K562 (cell line): ENCODE data around the gene MEF2B. TPM values are rescaled to one million over a fixed set of nuclear protein-coding genes. Genes with fewer than 3 reads are reported as not detected.

Source experiments
- CREM ChIP-seq: IDR thresholded peaks from 2 replicates; pipeline ENCODE4 v1.6.1; 2014; ENCODE audit warnings: antibody characterized with exemption, low read depth
- GABPB2 ChIP-seq: fragments of 250-450 bp; sonication (Bioruptor Pico); conservative IDR thresholded peaks from 2 replicates; pipeline ENCODE4 v1.5.1; 2021; ENCODE audit warnings: mild to moderate bottlenecking
- KLF10 ChIP-seq: fragments of 250-450 bp; sonication (Bioruptor Pico); IDR thresholded peaks from 2 replicates; pipeline ENCODE4 v1.6.1; 2021; ENCODE audit warnings: matching md5 sums
- NFE2L1 ChIP-seq: fragments of 450-650 bp; IDR thresholded peaks from 2 replicates; pipeline ENCODE4 v1.6.1; 2016; ENCODE audit warnings: missing genetic modification characterization, low read depth, mild to moderate bottlenecking, missing compliant biosample characterization, moderate library complexity, borderline replicate concordance
- NFIX ChIP-seq: fragments of 250-450 bp; sonication (Bioruptor Pico); IDR thresholded peaks from 2 replicates; pipeline ENCODE4 v1.4.0; 2020; ENCODE audit warnings: low read depth, mild to moderate bottlenecking, moderate library complexity
- POLR2G ChIP-seq: fragments of 200-400 bp; formaldehyde crosslinking; IDR thresholded peaks from 2 replicates; pipeline ENCODE4 v1.6.1; 2017; ENCODE audit warnings: low read depth, mild to moderate bottlenecking, antibody characterized with exemption, low read length, moderate library complexity
- TCF3 ChIP-seq: sonication (generic); formaldehyde crosslinking; IDR thresholded peaks from 2 replicates; pipeline ENCODE4 v1.4.0; 2020; ENCODE audit warnings: mild to moderate bottlenecking, missing genetic modification reagents
- ZZZ3 ChIP-seq: fragments of 450-650 bp; IDR thresholded peaks from 2 replicates; pipeline ENCODE4 v1.6.1; 2016; ENCODE audit warnings: antibody characterized with exemption, mild to moderate bottlenecking, moderate library complexity
- polyA plus RNA-seq, 8 experiments: library from polyadenylated mRNA; depleted of rRNA in 4 of 8; stranded (reverse) in 5 of 8; unstranded in 3 of 8; fragments of >200 nt; fragmentation: Nextera tagmentation in 2 of 8; fragmentation: Illumina TruSeq in 1 of 8; extraction: Ambion mirVana in 2 of 8; extraction: Trizol in 1 of 8; gene quantifications; 2 replicates each; pipeline versions ENCODE4 v1.2.1 to v1.2.3, GENCODE V29; 2011 to 2014; ENCODE audit warnings: inconsistent platforms in 1 of 8, missing spikeins in 1 of 8
- total RNA-seq, 7 experiments: library from RNA; depleted of rRNA in 6 of 7; stranded (reverse); fragments of >200 nt in 6 of 7; fragmentation: Illumina TruSeq in 2 of 7; extraction: Trizol in 2 of 7; gene quantifications; 2 replicates each; pipeline versions ENCODE4 v1.2.1 to v1.2.3, GENCODE V29; 2011 to 2021; ENCODE audit warnings: low replicate concordance in 1 of 7
- TF ChIP-seq, protein P1 (sequence below): fragments of 250-450 bp; sonication (Bioruptor Pico); IDR thresholded peaks from 2 replicates; pipeline ENCODE4 v1.5.0; 2020; ENCODE audit warnings: mild to moderate bottlenecking, borderline replicate concordance
- TF ChIP-seq, protein P2 (sequence below): fragments of 250-450 bp; sonication (Bioruptor Pico); IDR thresholded peaks from 2 replicates; pipeline ENCODE4 v1.4.0; 2020; ENCODE audit warnings: mild to moderate bottlenecking
- TF ChIP-seq, protein P3 (sequence below): sonication (generic); formaldehyde crosslinking; IDR thresholded peaks from 2 replicates; pipeline ENCODE4 v1.8.0; 2022; ENCODE audit warnings: mild to moderate bottlenecking, missing genetic modification reagents

MEF2B gene
- total and polyA plus RNA-seq, 9 of the 15 experiments (the other 6 are each of a cell fraction or from before 2014, with no cell fraction given): 0.14 to 1.9 (median 0.71) TPM; not detected in 3

DNA sequence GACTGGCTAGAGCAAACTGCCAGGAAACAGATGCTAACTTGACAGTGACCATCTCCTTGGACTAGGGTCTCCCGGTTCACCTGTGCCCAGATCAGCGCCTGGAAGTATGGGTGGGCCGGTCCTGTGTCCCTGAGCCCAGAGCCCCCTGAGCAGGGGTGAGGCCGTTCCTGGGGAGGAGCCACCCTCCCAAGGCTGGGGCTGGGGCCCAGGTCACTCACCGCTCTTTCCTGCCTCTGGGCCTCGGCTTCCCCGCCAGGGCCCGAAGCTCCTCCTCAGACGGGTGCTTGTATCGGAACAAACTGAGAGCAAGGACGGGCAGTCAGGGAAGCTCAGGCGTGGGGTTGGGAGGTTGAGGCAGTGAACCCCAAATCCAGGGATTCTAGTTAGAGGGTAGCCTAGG lies 37.2 kb downstream of the MEF2B start (continued):
- TF ChIP-seq, protein P1, sequence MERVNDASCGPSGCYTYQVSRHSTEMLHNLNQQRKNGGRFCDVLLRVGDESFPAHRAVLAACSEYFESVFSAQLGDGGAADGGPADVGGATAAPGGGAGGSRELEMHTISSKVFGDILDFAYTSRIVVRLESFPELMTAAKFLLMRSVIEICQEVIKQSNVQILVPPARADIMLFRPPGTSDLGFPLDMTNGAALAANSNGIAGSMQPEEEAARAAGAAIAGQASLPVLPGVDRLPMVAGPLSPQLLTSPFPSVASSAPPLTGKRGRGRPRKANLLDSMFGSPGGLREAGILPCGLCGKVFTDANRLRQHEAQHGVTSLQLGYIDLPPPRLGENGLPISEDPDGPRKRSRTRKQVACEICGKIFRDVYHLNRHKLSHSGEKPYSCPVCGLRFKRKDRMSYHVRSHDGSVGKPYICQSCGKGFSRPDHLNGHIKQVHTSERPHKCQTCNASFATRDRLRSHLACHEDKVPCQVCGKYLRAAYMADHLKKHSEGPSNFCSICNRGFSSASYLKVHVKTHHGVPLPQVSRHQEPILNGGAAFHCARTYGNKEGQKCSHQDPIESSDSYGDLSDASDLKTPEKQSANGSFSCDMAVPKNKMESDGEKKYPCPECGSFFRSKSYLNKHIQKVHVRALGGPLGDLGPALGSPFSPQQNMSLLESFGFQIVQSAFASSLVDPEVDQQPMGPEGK (CRISPR knock-in tag): no peak
- TF ChIP-seq POLR2G (no peak), TCF3 (CRISPR knock-in tag) (no peak), ZZZ3 (no peak), NFE2L1 (no peak), CREM (no peak), KLF10 (CRISPR knock-in tag) (no peak), GABPB2 (CRISPR knock-in tag) (no peak), NFIX (CRISPR knock-in tag) (no peak)
- TF ChIP-seq, protein P2, sequence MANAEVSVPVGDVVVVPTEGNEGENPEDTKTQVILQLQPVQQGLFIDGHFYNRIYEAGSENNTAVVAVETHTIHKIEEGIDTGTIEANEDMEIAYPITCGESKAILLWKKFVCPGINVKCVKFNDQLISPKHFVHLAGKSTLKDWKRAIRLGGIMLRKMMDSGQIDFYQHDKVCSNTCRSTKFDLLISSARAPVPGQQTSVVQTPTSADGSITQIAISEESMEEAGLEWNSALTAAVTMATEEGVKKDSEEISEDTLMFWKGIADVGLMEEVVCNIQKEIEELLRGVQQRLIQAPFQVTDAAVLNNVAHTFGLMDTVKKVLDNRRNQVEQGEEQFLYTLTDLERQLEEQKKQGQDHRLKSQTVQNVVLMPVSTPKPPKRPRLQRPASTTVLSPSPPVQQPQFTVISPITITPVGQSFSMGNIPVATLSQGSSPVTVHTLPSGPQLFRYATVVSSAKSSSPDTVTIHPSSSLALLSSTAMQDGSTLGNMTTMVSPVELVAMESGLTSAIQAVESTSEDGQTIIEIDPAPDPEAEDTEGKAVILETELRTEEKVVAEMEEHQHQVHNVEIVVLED (CRISPR knock-in tag): no peak
- TF ChIP-seq, protein P3, sequence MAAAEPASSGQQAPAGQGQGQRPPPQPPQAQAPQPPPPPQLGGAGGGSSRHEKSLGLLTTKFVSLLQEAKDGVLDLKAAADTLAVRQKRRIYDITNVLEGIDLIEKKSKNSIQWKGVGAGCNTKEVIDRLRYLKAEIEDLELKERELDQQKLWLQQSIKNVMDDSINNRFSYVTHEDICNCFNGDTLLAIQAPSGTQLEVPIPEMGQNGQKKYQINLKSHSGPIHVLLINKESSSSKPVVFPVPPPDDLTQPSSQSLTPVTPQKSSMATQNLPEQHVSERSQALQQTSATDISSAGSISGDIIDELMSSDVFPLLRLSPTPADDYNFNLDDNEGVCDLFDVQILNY: no peak
